SK-N-MC (cell line): Measurements from ENCODE around the gene NPAS1.

Experiments
- DNase-seq: peaks from one replicate; pipeline ENCODE4 v3.0.0-alpha.2; 2011; ENCODE audit warnings: low read depth, low spot score
- H3K27ac ChIP-seq: fragments of 200-600 bp; sonication (generic); 2 replicates; pipeline ENCODE4 v1.5.1; 2016; ENCODE audit warnings: mixed run types
- H3K36me3 ChIP-seq: fragments of 200-600 bp; sonication (generic); 2 replicates; pipeline ENCODE4 v1.6.1; 2017; ENCODE audit warnings: antibody characterized with exemption, low read length, mixed read lengths; ENCODE audit not compliant: insufficient read depth
- H3K4me3 ChIP-seq: fragments of 200-600 bp; sonication (generic); 2 replicates; pipeline ENCODE4 v1.5.1; 2016
- H3K9ac ChIP-seq: fragments of 200-600 bp; sonication (generic); 2 replicates; pipeline ENCODE4 v1.8.0; 2017; ENCODE audit warnings: mixed run types, mixed read lengths; ENCODE audit not compliant: insufficient read length
- H3K9me3 ChIP-seq: fragments of 200-600 bp; sonication (generic); 2 replicates; pipeline ENCODE4 v1.6.1; 2017; ENCODE audit warnings: low read depth, mild to moderate bottlenecking, antibody characterized with exemption, low read length, moderate library complexity, mixed read lengths
- EZH2 ChIP-seq: fragments of 200-600 bp; sonication (generic); IDR thresholded peaks from one replicate; pipeline ENCODE4 v1.6.1; 2017; ENCODE audit warnings: antibody characterized with exemption
- FOXP2 ChIP-seq: optimal IDR thresholded peaks from 2 replicates; pipeline ENCODE3; 2011; ENCODE audit warnings: mild to moderate bottlenecking, moderate library complexity; ENCODE audit not compliant: insufficient read depth; ENCODE audit errors: extremely low read length, control extremely low read depth
- POLR2AphosphoS5 ChIP-seq: IDR thresholded peaks from 2 replicates; pipeline ENCODE4 v1.6.1; 2012; ENCODE audit warnings: mild to moderate bottlenecking, low read depth, low read length, borderline replicate concordance

Gene NPAS1

GRCh38 chr19:47081095-47081494 lies 61.5 kb downstream of the NPAS1 start:
- Histone ChIP-seq H3K27ac (no peak overlapping the region), H3K4me3 (no peak overlapping the region), H3K9ac (no peak overlapping the region), H3K36me3 (peaks cover 68% of the 10 kb centered on the region), H3K9me3 (no peaks in the 10 kb centered on the region)
- no peak for TF ChIP-seq POLR2AphosphoS5
- no peak for DNase-seq

DNA sequence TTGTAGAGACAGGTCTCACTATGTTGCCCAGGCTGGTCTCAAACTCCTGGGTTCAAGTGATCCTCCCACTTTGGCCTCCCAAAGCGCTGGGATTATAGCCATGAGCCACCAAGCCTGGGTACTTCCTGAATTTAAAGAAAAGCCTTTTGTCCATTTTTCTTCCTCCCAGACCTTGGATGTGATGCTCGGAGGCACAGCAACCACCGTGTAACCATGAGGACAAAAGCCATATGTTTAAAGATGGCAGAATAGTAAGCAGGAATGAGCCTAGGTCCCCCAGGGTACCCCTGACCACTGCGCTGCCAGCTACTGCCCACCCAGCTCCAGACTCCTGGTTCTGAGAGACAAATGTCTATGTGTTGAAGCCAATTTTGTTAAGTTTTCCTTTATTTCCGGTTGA lies 62.9 kb downstream of the NPAS1 start:
- Histone ChIP-seq H3K9me3 (no peaks in the 10 kb centered on the region), H3K36me3 (peaks cover 73% of the 10 kb centered on the region), H3K9ac (no peak overlapping the region), H3K4me3 (no peak overlapping the region), H3K27ac (no peak overlapping the region)
- no peak for DNase-seq
- TF ChIP-seq FOXP2: no peak
- no peak for TF ChIP-seq EZH2
- TF ChIP-seq POLR2AphosphoS5: no peak

DNA sequence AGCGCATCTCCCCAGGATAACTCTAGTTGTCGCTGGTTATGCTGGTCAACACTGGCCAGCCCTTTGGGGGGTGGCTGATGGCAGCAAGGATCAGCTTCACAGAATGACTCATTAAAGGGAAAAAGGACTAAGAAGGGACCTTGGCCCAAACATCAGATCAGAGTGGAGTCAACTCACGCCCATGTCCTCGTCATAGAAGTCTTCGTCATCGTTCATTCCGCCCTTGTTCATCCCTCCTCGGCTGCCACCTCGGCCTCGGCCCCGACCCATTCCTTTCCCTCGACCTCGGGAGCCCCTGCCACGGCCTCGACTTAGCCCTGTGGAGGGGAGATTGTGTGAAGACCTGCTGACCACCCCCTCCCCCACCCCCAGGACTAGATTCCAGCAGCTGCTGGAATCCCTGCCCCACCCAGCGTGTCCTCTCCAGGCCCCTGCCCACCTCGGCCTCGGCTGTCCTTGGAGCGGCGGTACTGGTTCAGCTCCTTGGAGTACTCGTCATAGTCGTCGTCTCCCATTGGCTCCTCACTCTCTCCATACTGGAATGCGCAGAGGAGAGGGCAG lies 65.3 kb downstream of the NPAS1 start:
- Histone ChIP-seq H3K4me3 (no peak overlapping the region), H3K27ac (no peak overlapping the region), H3K9ac (no peak overlapping the region), H3K9me3 (no peaks in the 10 kb centered on the region), H3K36me3 (peaks cover 68% of the 10 kb centered on the region)
- no peak for TF ChIP-seq FOXP2
- no peak for TF ChIP-seq POLR2AphosphoS5
- TF ChIP-seq EZH2: no peak
- no peak for DNase-seq

DNA sequence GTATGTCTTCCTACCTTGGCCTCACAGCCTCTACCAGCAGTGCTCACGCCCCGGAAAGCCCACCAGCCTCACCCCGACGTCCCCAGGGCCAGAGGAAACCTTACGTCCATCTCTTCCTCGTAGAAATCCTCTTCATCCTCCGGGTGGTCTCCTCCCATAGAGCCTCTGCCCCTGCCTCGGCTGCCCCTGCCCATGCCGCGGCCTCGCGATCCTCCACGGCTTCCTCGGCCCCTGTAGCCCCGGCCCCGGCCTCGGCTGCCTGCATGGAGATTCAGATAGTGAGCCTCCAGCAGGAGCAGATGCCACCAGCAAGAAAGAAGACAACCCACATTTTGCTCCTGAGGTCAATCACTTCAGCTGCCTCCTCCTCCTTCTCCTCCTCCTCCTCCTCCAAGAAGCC lies 66.6 kb downstream of the NPAS1 start:
- H3K9me3 ChIP-seq: no peaks in the 10 kb centered on the region
- no peak overlapping the region for H3K27ac ChIP-seq
- H3K9ac ChIP-seq: no peak overlapping the region
- peaks cover 65% of the 10 kb centered on the region for H3K36me3 ChIP-seq
- no peak for TF ChIP-seq EZH2
- TF ChIP-seq POLR2AphosphoS5: no peak
- TF ChIP-seq FOXP2: no peak
- H3K4me3 ChIP-seq: no peak overlapping the region
- DNase-seq: no peak

DNA sequence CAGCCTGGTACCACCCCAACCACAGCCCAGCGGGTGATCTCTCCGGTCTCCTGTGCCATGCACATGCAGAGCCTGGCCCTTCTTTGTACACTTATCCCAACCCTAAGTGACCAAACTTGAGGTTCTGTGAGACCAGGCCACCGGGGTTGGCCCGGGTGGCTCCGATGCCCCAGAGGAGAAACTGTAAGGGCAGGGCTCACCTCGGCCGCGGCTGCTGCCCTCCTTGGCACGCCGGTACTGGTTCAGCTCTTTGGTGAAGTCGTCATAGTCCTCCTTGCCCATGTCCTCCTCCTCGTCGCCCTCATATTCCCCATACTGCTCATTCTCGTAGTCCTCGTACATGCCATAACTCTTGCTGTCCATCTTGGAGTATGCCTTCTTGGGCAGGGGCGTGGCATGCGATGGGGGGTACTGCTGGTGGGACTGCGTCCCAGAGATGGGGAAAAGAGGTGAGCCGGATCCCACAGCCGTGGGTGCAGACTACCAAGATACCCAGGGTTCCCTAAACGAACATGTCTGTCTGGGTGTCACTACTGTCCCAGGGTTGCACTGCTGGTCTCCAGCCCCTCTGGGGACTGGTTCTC lies 70.2 kb downstream of the NPAS1 start:
- H3K27ac ChIP-seq: no peak overlapping the region

DNA sequence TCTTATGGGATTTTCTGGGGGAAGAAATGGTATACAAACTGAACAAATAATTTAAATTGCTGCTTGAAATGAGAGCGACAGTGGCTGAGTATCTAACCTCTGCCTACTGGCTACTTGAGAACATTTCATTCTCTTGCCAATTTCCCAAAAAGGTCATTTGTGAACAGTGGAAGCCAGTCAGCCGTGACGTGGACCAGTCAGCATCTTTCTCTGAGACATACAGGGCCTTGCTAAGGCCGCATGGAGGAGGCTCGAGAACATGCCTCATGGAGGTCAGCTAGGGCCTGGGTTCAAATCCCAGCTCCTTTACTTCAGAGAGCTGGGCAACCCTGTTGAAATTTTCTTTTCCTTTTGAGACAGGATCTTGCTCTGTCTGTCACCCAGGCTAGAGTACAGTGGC lies 73.6 kb downstream of the NPAS1 start:
- Histone ChIP-seq H3K36me3 (peaks cover 41% of the 10 kb centered on the region), H3K9me3 (no peaks in the 10 kb centered on the region), H3K27ac (no peak overlapping the region), H3K4me3 (no peak overlapping the region), H3K9ac (no peak overlapping the region)
- DNase-seq: no peak
- TF ChIP-seq POLR2AphosphoS5: no peak
- TF ChIP-seq FOXP2: no peak
- no peak for TF ChIP-seq EZH2

More for the DNA sequence above, 70.2 kb downstream of the NPAS1 start:
- Histone ChIP-seq H3K9me3 (no peaks in the 10 kb centered on the region), H3K36me3 (peaks cover 59% of the 10 kb centered on the region), H3K9ac (no peak overlapping the region), H3K4me3 (no peak overlapping the region)
- no peak for DNase-seq
- no peak for TF ChIP-seq POLR2AphosphoS5
- TF ChIP-seq EZH2: no peak
- no peak for TF ChIP-seq FOXP2

DNA sequence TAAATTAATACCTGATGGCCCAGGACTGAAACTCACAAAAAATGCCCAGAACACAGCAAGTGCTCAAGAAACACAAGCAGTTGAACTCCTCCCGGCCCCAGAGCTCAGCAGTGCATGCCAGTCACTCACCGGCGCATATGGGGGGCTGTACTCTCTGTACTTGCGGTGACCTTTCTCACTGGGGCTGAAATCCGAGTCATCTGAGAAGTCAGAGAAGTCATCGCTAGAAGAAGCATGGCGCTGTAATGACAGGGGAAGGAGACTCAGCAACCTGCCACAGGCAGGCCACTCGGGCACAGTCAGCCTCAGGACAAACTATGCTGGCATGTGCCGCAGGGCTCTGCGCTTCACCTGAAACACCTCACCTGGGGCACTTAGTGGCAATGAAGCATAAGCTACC lies 74.2 kb downstream of the NPAS1 start:
- no peak overlapping the region; the same call in 1 of the 2 replicates for H3K27ac ChIP-seq

DNA sequence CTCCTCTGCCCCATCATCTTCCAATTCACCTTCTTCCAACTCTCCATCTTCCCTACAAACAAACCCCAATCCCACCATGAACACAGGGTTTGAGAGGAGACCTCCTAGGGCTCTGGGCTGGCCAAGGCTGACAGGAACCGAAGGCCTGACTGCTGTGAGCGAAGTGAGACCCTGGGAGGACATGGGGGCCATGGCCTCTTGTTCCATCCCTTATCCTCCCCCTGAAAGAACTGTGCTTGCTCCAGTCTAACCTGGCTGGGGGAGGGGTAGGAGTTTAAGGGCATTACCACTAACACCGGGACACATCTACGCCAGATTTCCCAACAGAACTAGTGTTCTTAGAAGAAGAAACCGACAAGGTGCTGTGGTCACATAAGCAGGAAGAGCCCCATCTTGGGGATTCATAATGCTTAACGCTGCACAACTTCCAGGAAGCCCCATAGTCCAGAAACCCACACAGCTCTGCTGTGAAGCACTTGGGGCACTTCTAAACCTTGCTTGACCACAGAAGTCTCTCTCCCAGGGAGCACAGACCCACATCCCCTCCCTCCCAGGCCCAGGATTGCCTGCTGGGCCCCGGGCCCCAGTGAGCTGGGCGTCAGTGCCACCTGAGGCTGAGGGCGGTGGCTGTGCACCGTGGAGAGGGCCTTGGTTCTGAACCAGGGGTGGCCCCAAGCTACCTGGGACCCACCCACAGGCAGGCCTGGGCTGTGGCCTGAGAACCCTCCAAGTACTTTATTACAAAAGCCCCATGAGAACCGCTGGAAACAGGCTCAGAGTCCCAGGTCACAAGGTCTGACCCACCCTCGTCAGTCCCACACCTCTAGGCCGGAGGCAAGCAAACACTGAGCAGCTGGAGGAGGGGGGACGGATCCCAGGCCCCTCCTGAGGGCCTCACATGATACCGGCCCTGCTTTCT lies 75.2 kb downstream of the NPAS1 start:
- H3K9me3 ChIP-seq: no peaks in the 10 kb centered on the region
- peaks cover 34% of the 10 kb centered on the region for H3K36me3 ChIP-seq
- TF ChIP-seq EZH2 (no peak), POLR2AphosphoS5 (no peak), FOXP2 (no peak)
- no peak overlapping the region for H3K9ac ChIP-seq
- H3K4me3 ChIP-seq: no peak overlapping the region
- no peak for DNase-seq
- H3K27ac ChIP-seq: peak overlapping the region; percentile 36; the same call in 1 of the 2 replicates

More for the DNA sequence above, 74.2 kb downstream of the NPAS1 start:
- DNase-seq: no peak
- H3K9ac ChIP-seq: no peak overlapping the region
- H3K9me3 ChIP-seq: no peaks in the 10 kb centered on the region
- H3K4me3 ChIP-seq: no peak overlapping the region
- TF ChIP-seq FOXP2: no peak
- TF ChIP-seq EZH2: no peak
- TF ChIP-seq POLR2AphosphoS5: no peak
- peaks cover 41% of the 10 kb centered on the region for H3K36me3 ChIP-seq
